Naive thymus-derived CD4-positive, alpha-beta T cell (primary cell): ENCODE data around the gene SYT17. TPM values are rescaled to one million over a fixed set of nuclear protein-coding genes. Genes with fewer than 3 reads are reported as not detected.

Experiments
- ATAC-seq: fragments of 150-1000 bp; cut with Tn5 transposase; 2 replicates; pipeline ENCODE4 v1.10.0; 2021; ENCODE audit warnings: mild to moderate bottlenecking, moderate library complexity
- CTCF ChIA-PET: fragments of 350-600 bp; sonication (Branson Sonifier 250); formaldehyde crosslinking; loops from one replicate; lab custom pipeline; 2021; ENCODE audit warnings: antibody characterized with exemption; lab: Charles Lee
- POLR2A ChIA-PET: fragments of 350-600 bp; sonication (Branson Sonifier 250); formaldehyde crosslinking; loops from one replicate; lab custom pipeline; 2021; ENCODE audit warnings: antibody characterized with exemption, inconsistent platforms; lab: Charles Lee
- DNase-seq, 9 donors: peaks; one replicate each; pipeline versions ENCODE4 v3.0.0 to v3.0.0-alpha.2; 2020 to 2022; ENCODE audit warnings: mixed read lengths in 1 of 9
- H3K27ac ChIP-seq: one replicate; pipeline ENCODE4 v1.7.0; 2013; ENCODE audit warnings: mild to moderate bottlenecking, low read depth, low read length, moderate library complexity
- H3K27me3 ChIP-seq, 2 donors: one replicate each; pipeline ENCODE4 v1.7.0; 2013; ENCODE audit warnings: low read length in 2 of 2, mild to moderate bottlenecking in 2 of 2, moderate library complexity in 2 of 2; ENCODE audit not compliant: control insufficient read depth in 2 of 2, insufficient read depth in 2 of 2
- H3K36me3 ChIP-seq, 3 experiments: 1 replicate in 2 of 3; 2 replicates in 1 of 3; pipeline ENCODE4 v1.7.0; 2013; ENCODE audit warnings: low read length in 3 of 3, mild to moderate bottlenecking in 3 of 3, moderate library complexity in 1 of 3; ENCODE audit not compliant: insufficient read depth in 3 of 3, control insufficient read depth in 2 of 3
- H3K4me1 ChIP-seq, 2 donors: one replicate each; pipeline ENCODE4 v1.7.0; 2013; ENCODE audit warnings: low read length in 2 of 2, mild to moderate bottlenecking in 2 of 2, moderate library complexity in 1 of 2; ENCODE audit not compliant: control insufficient read depth in 2 of 2, insufficient read depth in 2 of 2
- H3K4me3 ChIP-seq: 2 replicates; pipeline ENCODE4 v1.7.0; 2013; ENCODE audit warnings: mild to moderate bottlenecking, low read length
- H3K9me3 ChIP-seq, 3 experiments: 1 replicate in 2 of 3; 2 replicates in 1 of 3; pipeline ENCODE4 v1.7.0; 2013; ENCODE audit warnings: low read length in 3 of 3; ENCODE audit not compliant: control insufficient read depth in 2 of 3
- H3K27ac Mint-ChIP-seq, 9 donors: one replicate each; pipeline ENCODE4 v1.8.0; 2020 to 2022; ENCODE audit warnings: mixed read lengths in 9 of 9, mild to moderate bottlenecking in 8 of 9, moderate library complexity in 5 of 9, inconsistent platforms in 2 of 9
- H3K27me3 Mint-ChIP-seq, 5 donors: one replicate each; pipeline ENCODE4 v1.8.0; 2021 to 2022; ENCODE audit warnings: mixed read lengths in 5 of 5, mild to moderate bottlenecking in 1 of 5
- H3K36me3 Mint-ChIP-seq, 5 donors: one replicate each; pipeline ENCODE4 v1.8.0; 2020 to 2022; ENCODE audit warnings: mixed read lengths in 5 of 5, mild to moderate bottlenecking in 3 of 5, inconsistent platforms in 1 of 5
- H3K4me1 Mint-ChIP-seq, 7 donors: one replicate each; pipeline ENCODE4 v1.8.0; 2020 to 2022; ENCODE audit warnings: mixed read lengths in 7 of 7, mild to moderate bottlenecking in 3 of 7, inconsistent platforms in 1 of 7
- H3K4me3 Mint-ChIP-seq, 10 donors: one replicate each; pipeline ENCODE4 v1.8.0; 2020 to 2022; ENCODE audit warnings: mild to moderate bottlenecking in 10 of 10, mixed read lengths in 10 of 10, moderate library complexity in 6 of 10, inconsistent platforms in 2 of 10
- H3K9me3 Mint-ChIP-seq, 11 donors: one replicate each; pipeline ENCODE4 v1.8.0; 2020 to 2022; ENCODE audit warnings: mixed read lengths in 11 of 11, mild to moderate bottlenecking in 4 of 11, inconsistent platforms in 1 of 11, moderate library complexity in 1 of 11
- intact Hi-C, 2 donors: fragments of 100-400 bp; cut with micrococcal nuclease; formaldehyde crosslinking; loops; one replicate each; pipeline ENCODE4 v1.15.1; 2023
- polyA plus RNA-seq, 2 donors: library from polyadenylated mRNA; unstranded; fragments of 300-500 nt; fragmentation: Illumina TruSeq; gene quantifications; one replicate each; pipeline ENCODE4 v1.2.3, GENCODE V29; 2021
- total RNA-seq, 6 experiments: library from RNA in 5 of 6; stranded (reverse) in 5 of 6; gene quantifications; 1 replicate in 5 of 6; 2 replicates in 1 of 6; pipeline ENCODE4 v1.2.3 and lab custom pipeline; 2021 to 2026

The SYT17 gene
- total and polyA plus RNA-seq, 7 experiments from 2014 or later, result 0.08 to 3.6 (median 0.24) TPM; not detected in 4

- ATAC-seq, result no peak
- intact Hi-C loops, result no loop called here
- Mint-ChIP-seq H3K4me3 (no peak within 1 kb of the TSS), H3K27me3 (peaks cover 0 to 10% (median 0%) of the 10 kb centered on the region in 5 donors), H3K27ac (no peak within 1 kb of the TSS), H3K9me3 (peaks cover 0 to 6% (median 0%) of the 10 kb centered on the region in 11 donors), H3K36me3 (no peaks in the 10 kb centered on the region), H3K4me1 (no peaks in the 10 kb centered on the region)
- CTCF ChIA-PET, result no interaction called here
- Histone ChIP-seq H3K27me3 (no peaks in the 10 kb centered on the region), H3K4me3 (no peak within 1 kb of the TSS), H3K27ac (no peak within 1 kb of the TSS), H3K36me3 (no peaks in the 10 kb centered on the region), H3K9me3 (no peaks in the 10 kb centered on the region), H3K4me1 (no peaks in the 10 kb centered on the region)
- DNase-seq, result no peak
- POLR2A ChIA-PET, result no interaction called here
These were observed 117.4 kb downstream of the SYT17 start, which contains the start of gene CLEC19A for GRCh38 chr16:19285431-19285830. CLEC19A (plus strand) TSS chr16:19285731; CDS start chr16:19285852, 121 bp downstream.

DNA sequence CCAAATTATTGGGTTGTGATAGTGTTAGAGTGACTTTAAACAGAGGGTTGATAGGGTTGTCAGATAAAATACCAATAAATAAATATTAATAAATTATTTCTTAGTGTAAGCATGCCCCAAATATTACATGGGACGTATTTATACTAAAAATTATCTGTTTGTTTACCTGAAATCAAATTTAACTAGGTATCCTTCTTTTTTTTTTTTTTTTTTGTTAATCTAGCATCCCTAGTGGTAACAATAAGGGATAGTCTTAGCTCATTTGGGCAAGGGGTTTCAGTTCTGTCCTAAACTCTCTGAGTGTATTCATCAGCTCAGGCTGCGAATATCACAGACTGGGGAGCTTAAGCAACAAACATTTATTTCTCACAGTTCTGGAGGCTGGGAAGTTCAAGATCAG, 118.8 kb downstream of the SYT17 start:
- H3K4me1 ChIP-seq, result no peaks in the 10 kb centered on the region
- no peak overlapping the region for H3K4me3 ChIP-seq
- no peaks in the 10 kb centered on the region for H3K36me3 Mint-ChIP-seq
- H3K9me3 ChIP-seq, result no peaks in the 10 kb centered on the region
- no peaks in the 10 kb centered on the region for H3K27me3 ChIP-seq
- H3K9me3 Mint-ChIP-seq, result peaks cover 0 to 4% (median 0%) of the 10 kb centered on the region in 11 donors
- ATAC-seq (no peak), DNase-seq (no peak)
- H3K36me3 ChIP-seq, result no peaks in the 10 kb centered on the region
- H3K4me3 Mint-ChIP-seq, result no peak overlapping the region
- no peak overlapping the region for H3K27ac ChIP-seq
- no peak overlapping the region for H3K27ac Mint-ChIP-seq
- H3K4me1 Mint-ChIP-seq, result no peaks in the 10 kb centered on the region
- peaks cover 0 to 14% (median 0%) of the 10 kb centered on the region in 5 donors for H3K27me3 Mint-ChIP-seq
- POLR2A ChIA-PET, result no interaction called here
- intact Hi-C loops, result no loop called here
- CTCF ChIA-PET, result no interaction called here

DNA sequence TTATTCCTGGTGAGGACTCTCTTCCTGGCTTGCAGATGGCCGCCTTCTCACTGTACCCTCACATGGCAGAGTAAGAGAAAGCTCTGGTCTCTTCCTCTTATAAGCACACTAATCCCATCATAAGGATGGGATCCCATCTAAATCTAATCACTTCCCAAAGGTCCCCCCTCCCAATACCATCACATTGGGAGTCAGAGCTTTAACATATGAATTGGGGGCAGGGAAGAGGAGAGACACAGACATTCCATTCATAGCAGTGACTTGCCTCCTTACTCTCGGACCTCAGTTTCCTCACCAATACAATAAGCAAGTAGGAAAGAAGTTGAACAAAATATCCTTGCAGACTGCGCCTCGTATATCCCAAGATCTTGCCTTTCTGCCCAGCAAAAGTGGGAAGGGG, 119.2 kb downstream of the SYT17 start:
- ATAC-seq (no peak), DNase-seq (no peak)
- H3K36me3 ChIP-seq, result no peaks in the 10 kb centered on the region
- Mint-ChIP-seq H3K9me3 (peaks cover 0 to 4% (median 0%) of the 10 kb centered on the region in 11 donors), H3K36me3 (no peaks in the 10 kb centered on the region), H3K4me1 (no peaks in the 10 kb centered on the region), H3K4me3 (no peak overlapping the region), H3K27ac (no peak overlapping the region), H3K27me3 (peaks cover 0 to 14% (median 0%) of the 10 kb centered on the region in 5 donors)
- intact Hi-C loops, result no loop called here
- ChIA-PET POLR2A (no interaction called here), CTCF (no interaction called here)
- H3K27ac ChIP-seq, result no peak overlapping the region
- H3K4me1 ChIP-seq, result no peaks in the 10 kb centered on the region
- no peaks in the 10 kb centered on the region for H3K9me3 ChIP-seq
- H3K27me3 ChIP-seq, result no peaks in the 10 kb centered on the region
- no peak overlapping the region for H3K4me3 ChIP-seq

GRCh38 chr16:19288872-19289799, 121.1 kb downstream of the SYT17 start:
- no peaks in the 10 kb centered on the region for H3K36me3 ChIP-seq
- Mint-ChIP-seq H3K4me3 (no peak overlapping the region), H3K36me3 (peaks cover 0 to 3% (median 0%) of the 10 kb centered on the region in 5 donors), H3K9me3 (peaks cover 0 to 8% (median 0%) of the 10 kb centered on the region in 11 donors), H3K4me1 (peaks cover 0 to 6% (median 2%) of the 10 kb centered on the region in 7 donors), H3K27ac (no peak overlapping the region), H3K27me3 (peaks cover 0 to 14% (median 3%) of the 10 kb centered on the region in 5 donors)
- no peaks in the 10 kb centered on the region for H3K27me3 ChIP-seq
- ChIA-PET POLR2A (no interaction called here), CTCF (no interaction called here)
- no peak overlapping the region for H3K4me3 ChIP-seq
- ATAC-seq (no peak), DNase-seq (no peak)
- intact Hi-C loops, result no loop called here
- H3K27ac ChIP-seq, result no peak overlapping the region
- no peaks in the 10 kb centered on the region for H3K9me3 ChIP-seq
- no peaks in the 10 kb centered on the region for H3K4me1 ChIP-seq

DNA sequence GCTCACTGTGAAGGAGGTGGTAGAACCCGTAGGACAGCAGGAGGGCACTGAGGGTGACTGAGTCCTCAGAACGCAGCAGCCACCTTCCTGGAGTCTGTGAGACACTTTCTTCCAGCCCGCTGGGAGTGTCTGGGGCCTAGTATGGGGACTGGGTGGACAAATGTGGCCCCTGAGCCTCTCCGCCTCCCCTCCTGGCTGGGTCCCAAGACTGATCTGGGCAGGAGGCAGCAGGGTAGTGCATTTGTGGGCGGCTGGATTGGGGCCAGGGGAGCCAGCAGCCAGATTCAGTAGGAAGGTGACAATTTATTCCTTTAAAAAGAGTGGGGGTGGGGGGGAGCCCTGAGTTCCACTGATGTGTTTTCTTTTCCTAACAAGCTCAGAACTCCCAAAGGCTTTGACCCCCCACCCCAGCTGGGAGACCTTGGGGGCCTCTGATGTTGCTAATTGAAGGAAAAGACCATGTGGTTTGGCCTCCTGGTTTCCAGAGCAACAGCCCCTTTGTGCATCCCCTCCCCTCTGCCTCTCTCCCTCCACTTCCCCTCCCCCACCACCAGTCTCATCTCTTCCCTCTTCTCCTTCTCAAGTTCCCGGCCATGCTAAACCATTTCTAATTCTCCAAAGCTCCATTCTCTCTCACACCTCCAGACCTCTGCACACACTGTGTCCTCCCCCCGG, 121.9 kb downstream of the SYT17 start:
- peaks cover 0 to 14% (median 3%) of the 10 kb centered on the region in 5 donors for H3K27me3 Mint-ChIP-seq
- H3K9me3 Mint-ChIP-seq, result peaks cover 0 to 8% (median 0%) of the 10 kb centered on the region in 11 donors
- H3K27ac Mint-ChIP-seq, result no peak overlapping the region
- H3K9me3 ChIP-seq, result no peaks in the 10 kb centered on the region
- no peak overlapping the region for H3K4me3 ChIP-seq
- ChIA-PET CTCF (no interaction called here), POLR2A (no interaction called here)
- no peaks in the 10 kb centered on the region for H3K27me3 ChIP-seq
- H3K4me3 Mint-ChIP-seq, result no peak overlapping the region
- ATAC-seq, result no peak
- DNase-seq, result no peak
- peaks cover 0 to 4% (median 0%) of the 10 kb centered on the region in 5 donors for H3K36me3 Mint-ChIP-seq
- peaks cover 0 to 14% (median 6%) of the 10 kb centered on the region in 7 donors for H3K4me1 Mint-ChIP-seq
- no peaks in the 10 kb centered on the region for H3K36me3 ChIP-seq
- H3K4me1 ChIP-seq, result no peaks in the 10 kb centered on the region
- no peak overlapping the region for H3K27ac ChIP-seq
- intact Hi-C loops, result no loop called here

- Histone ChIP-seq H3K27me3 (no peaks in the 10 kb centered on the region), H3K27ac (no peak overlapping the region), H3K4me3 (no peak overlapping the region), H3K9me3 (no peaks in the 10 kb centered on the region), H3K36me3 (no peaks in the 10 kb centered on the region), H3K4me1 (no peaks in the 10 kb centered on the region)
- ChIA-PET POLR2A (no interaction called here), CTCF (no interaction called here)
- Mint-ChIP-seq H3K4me3 (no peak overlapping the region), H3K4me1 (peaks cover 0 to 17% (median 6%) of the 10 kb centered on the region in 7 donors), H3K27me3 (peaks cover 0 to 14% (median 3%) of the 10 kb centered on the region in 5 donors), H3K36me3 (peaks cover 0 to 4% (median 0%) of the 10 kb centered on the region in 5 donors), H3K27ac (no peak overlapping the region), H3K9me3 (peaks cover 0 to 8% (median 0%) of the 10 kb centered on the region in 11 donors)
- ATAC-seq, result no peak
- intact Hi-C loops, result no loop called here
- DNase-seq, result no peak
These were observed 122.8 kb downstream of the SYT17 start for GRCh38 chr16:19290860-19291259.
